Thoracic aorta (tissue), 2 donors: ENCODE results near the gene TP63. TPM values are rescaled to one million over a fixed set of nuclear protein-coding genes. Genes with fewer than 3 reads are reported as not detected.

ENCODE experiments used
- ATAC-seq: fragments of 150-250 bp; one replicate; pipeline ENCODE4 v1.8.0; 2017; ENCODE audit warnings: low read depth; ENCODE audit not compliant: insufficient number of reproducible peaks, low FRiP score
- DNase-seq: peaks from one replicate; pipeline ENCODE4 v3.0.0-alpha.2; 2020; ENCODE audit warnings: low spot score
- H3K27ac ChIP-seq, 2 donors: fragments of 200-600 bp; sonication (generic); 1 replicate in 1 of 2; 2 replicates in 1 of 2; pipeline ENCODE4 v1.5.1; 2016; ENCODE audit warnings: mild to moderate bottlenecking in 2 of 2, moderate library complexity in 2 of 2
- H3K27me3 ChIP-seq: fragments of 200-600 bp; sonication (generic); replicated peaks from 2 replicates; pipeline ENCODE4 v1.6.0; 2016; ENCODE audit warnings: mild to moderate bottlenecking; ENCODE audit not compliant: insufficient read depth
- H3K36me3 ChIP-seq: fragments of 200-600 bp; sonication (generic); one replicate; pipeline ENCODE4 v1.5.1; 2016
- H3K4me1 ChIP-seq, 2 donors: fragments of 200-600 bp; sonication (generic); 1 replicate in 1 of 2; 2 replicates in 1 of 2; pipeline versions ENCODE4 v1.5.1 to v1.6.0; 2016; ENCODE audit warnings: low read depth in 2 of 2, mild to moderate bottlenecking in 1 of 2; ENCODE audit not compliant: control insufficient read depth in 1 of 2
- H3K4me3 ChIP-seq: fragments of 200-600 bp; sonication (generic); 2 replicates; pipeline ENCODE4 v1.5.1; 2016; ENCODE audit warnings: mild to moderate bottlenecking
- H3K9me3 ChIP-seq: fragments of 200-600 bp; sonication (generic); 2 replicates; pipeline ENCODE4 v1.5.1; 2016
- CTCF ChIP-seq: fragments of 200-600 bp; sonication (generic); IDR thresholded peaks from one replicate; pipeline ENCODE4 v1.5.1; 2019; ENCODE audit warnings: antibody characterized with exemption
- total RNA-seq, 2 donors: library from RNA; depleted of rRNA; stranded (reverse); fragments of >200 nt; gene quantifications; one replicate each; pipeline versions ENCODE4 v1.1.0 to v1.2.3, GENCODE V29; 2016

TP63 gene
- total RNA-seq, 2 donors from 2014 or later, result 0.14 to 0.42 TPM

GRCh38 chr3:189698811-189699210, 67.6 kb downstream of the TP63 start:
- no peak overlapping the region for H3K27ac ChIP-seq
- H3K4me1 ChIP-seq, result no peaks in the 10 kb centered on the region
- H3K9me3 ChIP-seq, result no peaks in the 10 kb centered on the region
- no peaks in the 10 kb centered on the region for H3K36me3 ChIP-seq
- TF ChIP-seq CTCF, result no peak
- ATAC-seq (no peak), DNase-seq (no peak)
- no peak overlapping the region for H3K4me3 ChIP-seq
- no peaks in the 10 kb centered on the region for H3K27me3 ChIP-seq

- Histone ChIP-seq H3K27me3 (no peaks in the 10 kb centered on the region), H3K9me3 (no peaks in the 10 kb centered on the region), H3K27ac (no peak overlapping the region), H3K36me3 (no peaks in the 10 kb centered on the region), H3K4me1 (no peaks in the 10 kb centered on the region), H3K4me3 (no peak overlapping the region)
- DNase-seq, result no peak
- TF ChIP-seq CTCF, result no peak
- no peak for ATAC-seq
Measured at GRCh38 chr3:189699885-189700284, 68.7 kb downstream of the TP63 start.

- ATAC-seq (no peak), DNase-seq (no peak)
- no peaks in the 10 kb centered on the region for H3K9me3 ChIP-seq
- no peaks in the 10 kb centered on the region for H3K4me1 ChIP-seq
- H3K27me3 ChIP-seq, result no peaks in the 10 kb centered on the region
- no peak overlapping the region for H3K27ac ChIP-seq
- TF ChIP-seq CTCF, result no peak
- H3K4me3 ChIP-seq, result no peak overlapping the region
- no peaks in the 10 kb centered on the region for H3K36me3 ChIP-seq
Measured at GRCh38 chr3:189702066-189702646, 71.0 kb downstream of the TP63 start.

GRCh38 chr3:189703865-189704264, 72.7 kb downstream of the TP63 start:
- Histone ChIP-seq H3K9me3 (no peaks in the 10 kb centered on the region), H3K27ac (no peak overlapping the region), H3K36me3 (no peaks in the 10 kb centered on the region), H3K4me3 (no peak overlapping the region), H3K4me1 (no peaks in the 10 kb centered on the region), H3K27me3 (no peaks in the 10 kb centered on the region)
- ATAC-seq, result no peak
- no peak for DNase-seq
- no peak for TF ChIP-seq CTCF

- no peak for DNase-seq
- Histone ChIP-seq H3K27ac (no peak overlapping the region), H3K9me3 (no peaks in the 10 kb centered on the region), H3K27me3 (no peaks in the 10 kb centered on the region), H3K36me3 (no peaks in the 10 kb centered on the region), H3K4me1 (peaks cover 0 to 7% of the 10 kb centered on the region in 2 donors), H3K4me3 (no peak overlapping the region)
- TF ChIP-seq CTCF, result no peak
- no peak for ATAC-seq
Measured at GRCh38 chr3:189708375-189708774, 77.2 kb downstream of the TP63 start.
